AG10803 (cell line): Measurements from ENCODE around the gene CFAP43.

Source experiments
- DNase-seq: peaks from one replicate; pipeline ENCODE4 v3.0.0; 2010; ENCODE audit warnings: low read depth
- H3K4me3 ChIP-seq: 2 replicates; pipeline ENCODE4 v1.5.1; 2011; ENCODE audit warnings: mild to moderate bottlenecking, low read length, control low read depth
- CTCF ChIP-seq: conservative IDR thresholded peaks from 2 replicates; pipeline ENCODE4 v1.5.1; 2011; ENCODE audit warnings: mild to moderate bottlenecking, low read length, control low read depth, inconsistent platforms

CFAP43 gene

DNA sequence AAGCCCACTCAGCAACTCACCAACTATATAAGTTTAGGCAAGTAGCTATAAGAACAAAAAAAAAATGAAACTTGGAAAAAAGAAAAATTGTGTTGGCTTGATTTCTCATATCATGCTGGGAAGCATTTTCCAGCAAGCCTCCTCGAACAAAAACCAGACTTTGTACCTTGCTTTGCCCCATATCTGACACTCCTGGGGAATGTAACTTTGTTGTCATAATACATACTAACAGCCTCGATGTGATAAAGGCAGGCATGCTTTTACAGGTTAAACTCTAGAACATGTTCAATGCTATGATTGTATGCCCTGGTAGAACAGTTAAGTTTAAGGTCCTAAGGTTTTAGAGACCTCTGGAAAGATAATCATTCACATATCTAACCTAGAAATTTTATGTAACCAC, 11.6 kb downstream of the CFAP43 start:
- TF ChIP-seq CTCF, result no peak
- no peak overlapping the region for H3K4me3 ChIP-seq
- DNase-seq, result no peak

GRCh38 chr10:104218751-104219150, 13.4 kb downstream of the CFAP43 start:
- no peak for DNase-seq
- no peak overlapping the region for H3K4me3 ChIP-seq
- TF ChIP-seq CTCF, result no peak

DNA sequence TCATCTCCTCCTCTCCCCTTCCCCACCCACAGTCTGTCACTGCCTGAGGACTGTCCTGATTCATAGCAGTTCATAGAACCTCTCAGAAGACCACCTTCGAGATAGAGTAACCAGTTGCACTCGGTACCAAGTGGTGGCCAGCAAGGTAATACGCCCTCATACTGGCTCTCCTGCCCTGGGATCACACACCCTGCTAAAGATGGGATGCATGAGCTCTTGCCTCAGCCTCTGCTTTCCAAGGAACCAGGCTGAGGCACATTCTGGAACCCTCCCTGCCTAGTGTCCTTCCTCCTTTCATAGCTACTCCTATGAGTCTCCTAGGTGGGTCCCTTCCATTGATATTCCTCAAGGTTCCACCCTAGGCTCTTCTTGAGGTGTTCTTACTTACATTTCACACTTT, 15.5 kb downstream of the CFAP43 start:
- no peak for DNase-seq
- no peak for TF ChIP-seq CTCF
- H3K4me3 ChIP-seq, result no peak overlapping the region

GRCh38 chr10:104209575-104210198, 22.5 kb downstream of the CFAP43 start:
- DNase-seq, result peak; percentile 37
- TF ChIP-seq CTCF, result peak; percentile 74
- no peak overlapping the region for H3K4me3 ChIP-seq

DNA sequence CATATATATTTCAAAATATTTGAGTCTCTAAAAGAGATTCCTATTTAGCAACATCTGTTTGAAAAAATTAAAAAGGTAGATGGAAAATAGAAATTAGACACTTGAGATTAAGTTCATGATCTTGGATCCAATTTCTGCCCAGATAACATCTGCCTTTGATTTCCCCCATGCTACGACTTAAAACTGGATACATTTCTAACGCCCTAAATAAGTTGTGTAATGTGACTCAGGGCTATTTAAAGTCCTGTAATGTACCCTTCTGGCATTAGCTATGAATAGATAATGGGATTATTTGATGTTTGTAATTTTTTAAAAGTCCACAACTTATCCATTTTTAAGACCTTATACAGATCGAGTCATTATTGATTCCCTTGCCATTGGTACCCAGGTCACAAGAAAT, 23.4 kb downstream of the CFAP43 start:
- peak; percentile 11 for DNase-seq
- TF ChIP-seq CTCF, result no peak
- H3K4me3 ChIP-seq, result no peak overlapping the region

DNA sequence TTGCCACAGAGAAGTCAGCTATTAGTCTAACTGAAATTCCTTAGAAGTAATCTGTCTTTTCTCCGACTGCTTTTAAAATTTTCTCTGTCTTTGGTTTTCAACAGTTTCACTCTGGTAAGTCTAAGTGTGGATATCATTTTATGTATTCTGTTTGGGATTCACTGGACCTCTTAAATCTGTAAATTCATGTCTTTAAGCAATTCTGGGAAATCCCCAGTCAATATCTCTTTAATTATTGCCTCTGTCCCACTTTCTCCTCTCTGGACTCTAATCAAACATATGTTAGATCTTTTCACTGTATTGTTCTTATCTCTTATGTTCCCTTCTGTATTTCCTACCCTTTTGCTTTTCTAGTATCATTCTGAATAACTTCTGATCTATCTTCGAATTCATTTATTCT, 29.9 kb downstream of the CFAP43 start:
- no peak overlapping the region for H3K4me3 ChIP-seq
- DNase-seq, result no peak
- no peak for TF ChIP-seq CTCF

- H3K4me3 ChIP-seq, result no peak overlapping the region
- no peak for DNase-seq
- TF ChIP-seq CTCF, result no peak
Measured at GRCh38 chr10:104201636-104202035, 30.5 kb downstream of the CFAP43 start.
